Measurements from ENCODE around the gene MUC13.

DNA sequence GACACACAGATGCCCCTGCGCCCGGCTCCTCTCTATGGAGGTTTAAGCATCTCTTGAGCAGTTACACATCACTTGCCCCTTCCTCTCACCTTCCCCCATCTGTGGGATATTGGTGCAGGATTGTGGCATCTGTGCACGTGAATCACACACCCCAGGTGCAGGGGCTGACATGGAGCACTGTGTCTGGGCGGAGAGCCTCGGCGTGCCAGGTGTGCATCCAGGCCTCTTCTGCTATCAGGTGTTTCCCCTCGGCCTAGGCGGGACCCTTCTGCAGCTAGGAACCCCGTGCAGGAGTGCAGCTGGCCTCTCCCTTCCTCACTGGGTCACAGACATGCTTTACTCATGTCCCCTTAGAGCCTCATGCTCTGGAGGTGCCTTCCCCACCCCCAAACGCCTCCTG, 33.4 kb upstream of the MUC13 start:
- TF ChIP-seq, protein P1, sequence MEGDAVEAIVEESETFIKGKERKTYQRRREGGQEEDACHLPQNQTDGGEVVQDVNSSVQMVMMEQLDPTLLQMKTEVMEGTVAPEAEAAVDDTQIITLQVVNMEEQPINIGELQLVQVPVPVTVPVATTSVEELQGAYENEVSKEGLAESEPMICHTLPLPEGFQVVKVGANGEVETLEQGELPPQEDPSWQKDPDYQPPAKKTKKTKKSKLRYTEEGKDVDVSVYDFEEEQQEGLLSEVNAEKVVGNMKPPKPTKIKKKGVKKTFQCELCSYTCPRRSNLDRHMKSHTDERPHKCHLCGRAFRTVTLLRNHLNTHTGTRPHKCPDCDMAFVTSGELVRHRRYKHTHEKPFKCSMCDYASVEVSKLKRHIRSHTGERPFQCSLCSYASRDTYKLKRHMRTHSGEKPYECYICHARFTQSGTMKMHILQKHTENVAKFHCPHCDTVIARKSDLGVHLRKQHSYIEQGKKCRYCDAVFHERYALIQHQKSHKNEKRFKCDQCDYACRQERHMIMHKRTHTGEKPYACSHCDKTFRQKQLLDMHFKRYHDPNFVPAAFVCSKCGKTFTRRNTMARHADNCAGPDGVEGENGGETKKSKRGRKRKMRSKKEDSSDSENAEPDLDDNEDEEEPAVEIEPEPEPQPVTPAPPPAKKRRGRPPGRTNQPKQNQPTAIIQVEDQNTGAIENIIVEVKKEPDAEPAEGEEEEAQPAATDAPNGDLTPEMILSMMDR (IDR thresholded peaks at IDR 0.05) = no peak
- TF ChIP-seq EP300 (IDR thresholded peaks at IDR 0.05) (no peak), POLR2A (IDR thresholded peaks at IDR 0.05) (no peak), POLR2AphosphoS5 (IDR thresholded peaks at IDR 0.05) (no peak)
